Stimulated activated memory B cell treated with anti-CD40 and anti-IgM and Interleukin-4, amounts not matched to agents 10 μg/mL and 1 μg/mL and 100 μg/mL, for 72 hours (primary cell): ENCODE results near the gene CTNNBIP1.

Experiments used
- ATAC-seq: fragments of 150-1000 bp; cut with Tn5 transposase; 2 replicates; pipeline ENCODE4 v1.10.0; 2021
- H3K27ac Mint-ChIP-seq: one replicate; pipeline ENCODE4 v1.8.0; 2022; ENCODE audit warnings: mild to moderate bottlenecking, mixed read lengths
- H3K27me3 Mint-ChIP-seq: one replicate; pipeline ENCODE4 v1.8.0; 2022; ENCODE audit warnings: mixed read lengths
- H3K36me3 Mint-ChIP-seq: one replicate; pipeline ENCODE4 v1.8.0; 2022; ENCODE audit warnings: mixed read lengths
- H3K4me1 Mint-ChIP-seq: one replicate; pipeline ENCODE4 v1.8.0; 2022; ENCODE audit warnings: mixed read lengths
- H3K4me3 Mint-ChIP-seq: one replicate; pipeline ENCODE4 v1.8.0; 2022; ENCODE audit warnings: mild to moderate bottlenecking, moderate library complexity, mixed read lengths
- H3K9me3 Mint-ChIP-seq: one replicate; pipeline ENCODE4 v1.8.0; 2022; ENCODE audit warnings: mixed read lengths

The CTNNBIP1 gene

GRCh38 chr1:9859281-9860014 is 50.6 kb downstream of the CTNNBIP1 start:
- Mint-ChIP-seq H3K36me3 (peaks cover 11% of the 10 kb centered on the region), H3K9me3 (no peaks in the 10 kb centered on the region), H3K27ac (no peak overlapping the region), H3K27me3 (no peaks in the 10 kb centered on the region), H3K4me3 (no peak overlapping the region), H3K4me1 (peaks cover 9% of the 10 kb centered on the region)
- no peak for ATAC-seq

GRCh38 chr1:9858293-9859035 is 51.6 kb downstream of the CTNNBIP1 start:
- no peak overlapping the region for H3K4me3 Mint-ChIP-seq
- no peaks in the 10 kb centered on the region for H3K27me3 Mint-ChIP-seq
- ATAC-seq, result no peak
- no peak overlapping the region for H3K27ac Mint-ChIP-seq
- H3K4me1 Mint-ChIP-seq, result peaks cover 3% of the 10 kb centered on the region
- peaks cover 21% of the 10 kb centered on the region for H3K36me3 Mint-ChIP-seq
- H3K9me3 Mint-ChIP-seq, result peaks cover 4% of the 10 kb centered on the region

- Mint-ChIP-seq H3K36me3 (peaks cover 23% of the 10 kb centered on the region), H3K27ac (no peak overlapping the region)
These were observed 54.9 kb downstream of the CTNNBIP1 start for GRCh38 chr1:9855186-9855585.

GRCh38 chr1:9853249-9853595 is 56.8 kb downstream of the CTNNBIP1 start:
- no peak for ATAC-seq
- Mint-ChIP-seq H3K36me3 (peaks cover 19% of the 10 kb centered on the region), H3K27me3 (no peaks in the 10 kb centered on the region), H3K4me3 (no peak overlapping the region), H3K4me1 (peaks cover 24% of the 10 kb centered on the region), H3K27ac (no peak overlapping the region), H3K9me3 (peaks cover 5% of the 10 kb centered on the region)

More at GRCh38 chr1:9855186-9855585, 54.9 kb downstream of the CTNNBIP1 start:
- peaks cover 13% of the 10 kb centered on the region for H3K4me1 Mint-ChIP-seq
- H3K27me3 Mint-ChIP-seq, result no peaks in the 10 kb centered on the region
- no peak overlapping the region for H3K4me3 Mint-ChIP-seq
- ATAC-seq, result no peak
- H3K9me3 Mint-ChIP-seq, result peaks cover 5% of the 10 kb centered on the region

GRCh38 chr1:9852410-9853248 is 57.4 kb downstream of the CTNNBIP1 start:
- no peaks in the 10 kb centered on the region for H3K27me3 Mint-ChIP-seq
- H3K27ac Mint-ChIP-seq, result peak overlapping the region; percentile 89
- peaks cover 13% of the 10 kb centered on the region for H3K36me3 Mint-ChIP-seq
- H3K4me3 Mint-ChIP-seq, result no peak overlapping the region
- H3K4me1 Mint-ChIP-seq, result peaks cover 24% of the 10 kb centered on the region
- H3K9me3 Mint-ChIP-seq, result peaks cover 5% of the 10 kb centered on the region
- no peak for ATAC-seq

GRCh38 chr1:9852004-9852403 is 58.1 kb downstream of the CTNNBIP1 start:
- Mint-ChIP-seq H3K9me3 (peaks cover 5% of the 10 kb centered on the region), H3K36me3 (peaks cover 13% of the 10 kb centered on the region), H3K27ac (peak overlapping the region; percentile 89), H3K4me3 (no peak overlapping the region), H3K27me3 (no peaks in the 10 kb centered on the region), H3K4me1 (peaks cover 24% of the 10 kb centered on the region)
- no peak for ATAC-seq

- Mint-ChIP-seq H3K27ac (peak overlapping the region; percentile 89), H3K4me1 (peaks cover 24% of the 10 kb centered on the region), H3K9me3 (peaks cover 5% of the 10 kb centered on the region), H3K4me3 (peak overlapping the region; percentile 88), H3K36me3 (peaks cover 13% of the 10 kb centered on the region), H3K27me3 (no peaks in the 10 kb centered on the region)
- peak; percentile 80 for ATAC-seq
These were observed 59.5 kb downstream of the CTNNBIP1 start for GRCh38 chr1:9850442-9851162.

GRCh38 chr1:9849691-9850441 is 60.2 kb downstream of the CTNNBIP1 start:
- Mint-ChIP-seq H3K36me3 (peaks cover 13% of the 10 kb centered on the region), H3K4me3 (peak overlapping the region; percentile 88), H3K4me1 (peaks cover 24% of the 10 kb centered on the region), H3K27me3 (no peaks in the 10 kb centered on the region), H3K27ac (peak overlapping the region; percentile 89), H3K9me3 (peaks cover 5% of the 10 kb centered on the region)
- peak; percentile 90 for ATAC-seq

GRCh38 chr1:9848022-9848421 is 62.0 kb downstream of the CTNNBIP1 start:
- H3K27ac Mint-ChIP-seq, result no peak overlapping the region
- no peak for ATAC-seq

GRCh38 chr1:9847269-9847668 is 62.8 kb downstream of the CTNNBIP1 start:
- H3K4me1 Mint-ChIP-seq, result peaks cover 24% of the 10 kb centered on the region
- no peak for ATAC-seq
- no peak overlapping the region for H3K27ac Mint-ChIP-seq
- H3K4me3 Mint-ChIP-seq, result no peak overlapping the region
- no peaks in the 10 kb centered on the region for H3K9me3 Mint-ChIP-seq
- no peaks in the 10 kb centered on the region for H3K36me3 Mint-ChIP-seq
- H3K27me3 Mint-ChIP-seq, result no peaks in the 10 kb centered on the region

More at GRCh38 chr1:9848022-9848421, 62.0 kb downstream of the CTNNBIP1 start:
- Mint-ChIP-seq H3K4me3 (no peak overlapping the region), H3K27me3 (no peaks in the 10 kb centered on the region), H3K4me1 (peaks cover 24% of the 10 kb centered on the region), H3K36me3 (no peaks in the 10 kb centered on the region), H3K9me3 (no peaks in the 10 kb centered on the region)

- Mint-ChIP-seq H3K4me1 (peaks cover 24% of the 10 kb centered on the region), H3K36me3 (no peaks in the 10 kb centered on the region), H3K27me3 (no peaks in the 10 kb centered on the region), H3K9me3 (no peaks in the 10 kb centered on the region), H3K27ac (peak overlapping the region; percentile 20), H3K4me3 (no peak overlapping the region)
- no peak for ATAC-seq
These were observed 63.4 kb downstream of the CTNNBIP1 start for GRCh38 chr1:9846611-9847171.

GRCh38 chr1:9845914-9846313 is 64.2 kb downstream of the CTNNBIP1 start:
- Mint-ChIP-seq H3K36me3 (no peaks in the 10 kb centered on the region), H3K27ac (peak overlapping the region; percentile 20), H3K27me3 (no peaks in the 10 kb centered on the region), H3K4me1 (peaks cover 18% of the 10 kb centered on the region), H3K9me3 (no peaks in the 10 kb centered on the region), H3K4me3 (no peak overlapping the region)
- no peak for ATAC-seq

- no peaks in the 10 kb centered on the region for H3K9me3 Mint-ChIP-seq
- no peaks in the 10 kb centered on the region for H3K27me3 Mint-ChIP-seq
- H3K4me3 Mint-ChIP-seq, result no peak overlapping the region
- H3K36me3 Mint-ChIP-seq, result no peaks in the 10 kb centered on the region
- ATAC-seq, result no peak
- H3K27ac Mint-ChIP-seq, result no peak overlapping the region
- H3K4me1 Mint-ChIP-seq, result peaks cover 8% of the 10 kb centered on the region
These were observed 65.3 kb downstream of the CTNNBIP1 start for GRCh38 chr1:9844756-9845155.

- Mint-ChIP-seq H3K27me3 (no peaks in the 10 kb centered on the region), H3K27ac (no peak overlapping the region), H3K36me3 (no peaks in the 10 kb centered on the region), H3K9me3 (no peaks in the 10 kb centered on the region), H3K4me1 (peaks cover 1% of the 10 kb centered on the region), H3K4me3 (no peak overlapping the region)
- no peak for ATAC-seq
These were observed 66.0 kb downstream of the CTNNBIP1 start for GRCh38 chr1:9844106-9844505.
